ENCODE measurements around the gene SH2D5.

SH2D5 gene

GRCh38 chr1:20698195-20698910 lies 34.1 kb downstream of the SH2D5 start:
- peaks cover 14% of the 10 kb centered on the region for H3K4me1 ChIP-seq (ENCODE audit: control insufficient read depth, insufficient read depth, low read length)
- H3K27me3 ChIP-seq (replicated peaks; ENCODE audit: control insufficient read depth, insufficient read depth, low read length) = peaks cover 9% of the 10 kb centered on the region
- H3K9ac ChIP-seq (ENCODE audit: low read length) = no peak overlapping the region
- H3K4me3 ChIP-seq (ENCODE audit: low read length) = no peak overlapping the region
- DNase-seq (ENCODE audit: low read depth) = peak; percentile 37
- H3K36me3 ChIP-seq (ENCODE audit: control insufficient read depth, insufficient read depth, low read length, severe bottlenecking) = no peaks in the 10 kb centered on the region
- H3K9me3 ChIP-seq (ENCODE audit: control insufficient read depth, low read length) = no peaks in the 10 kb centered on the region

- Histone ChIP-seq H3K36me3 (ENCODE audit: control insufficient read depth, insufficient read depth, low read length, severe bottlenecking) (no peaks in the 10 kb centered on the region), H3K4me3 (ENCODE audit: low read length) (no peak overlapping the region), H3K9ac (ENCODE audit: low read length) (peak overlapping the region; percentile 91), H3K4me1 (ENCODE audit: control insufficient read depth, insufficient read depth, low read length) (peaks cover 14% of the 10 kb centered on the region), H3K9me3 (ENCODE audit: control insufficient read depth, low read length) (no peaks in the 10 kb centered on the region), H3K27me3 (replicated peaks; ENCODE audit: control insufficient read depth, insufficient read depth, low read length) (peaks cover 9% of the 10 kb centered on the region)
- no peak for DNase-seq (ENCODE audit: low read depth)
These were observed 34.9 kb downstream of the SH2D5 start for GRCh38 chr1:20697563-20697962.

- Histone ChIP-seq H3K36me3 (ENCODE audit: control insufficient read depth, insufficient read depth, low read length, severe bottlenecking) (no peaks in the 10 kb centered on the region), H3K4me3 (ENCODE audit: low read length) (peak overlapping the region; percentile 84), H3K4me1 (ENCODE audit: control insufficient read depth, insufficient read depth, low read length) (peaks cover 14% of the 10 kb centered on the region), H3K9ac (ENCODE audit: low read length) (peak overlapping the region; percentile 91), H3K9me3 (ENCODE audit: control insufficient read depth, low read length) (no peaks in the 10 kb centered on the region), H3K27me3 (replicated peaks; ENCODE audit: control insufficient read depth, insufficient read depth, low read length) (peaks cover 9% of the 10 kb centered on the region)
- DNase-seq (ENCODE audit: low read depth) = peak; percentile 96
These were observed 35.8 kb downstream of the SH2D5 start for GRCh38 chr1:20696397-20697333.

GRCh38 chr1:20695515-20695914 lies 37.0 kb downstream of the SH2D5 start:
- Histone ChIP-seq H3K4me1 (ENCODE audit: control insufficient read depth, insufficient read depth, low read length) (peaks cover 14% of the 10 kb centered on the region), H3K36me3 (ENCODE audit: control insufficient read depth, insufficient read depth, low read length, severe bottlenecking) (no peaks in the 10 kb centered on the region), H3K27me3 (replicated peaks; ENCODE audit: control insufficient read depth, insufficient read depth, low read length) (peaks cover 9% of the 10 kb centered on the region), H3K9me3 (ENCODE audit: control insufficient read depth, low read length) (no peaks in the 10 kb centered on the region), H3K9ac (ENCODE audit: low read length) (no peak overlapping the region), H3K4me3 (ENCODE audit: low read length) (no peak overlapping the region)
- DNase-seq (ENCODE audit: low read depth) = no peak

- no peak for DNase-seq (ENCODE audit: low read depth)
- Histone ChIP-seq H3K9ac (ENCODE audit: low read length) (no peak overlapping the region), H3K4me1 (ENCODE audit: control insufficient read depth, insufficient read depth, low read length) (peaks cover 13% of the 10 kb centered on the region), H3K36me3 (ENCODE audit: control insufficient read depth, insufficient read depth, low read length, severe bottlenecking) (no peaks in the 10 kb centered on the region), H3K4me3 (ENCODE audit: low read length) (no peak overlapping the region), H3K9me3 (ENCODE audit: control insufficient read depth, low read length) (no peaks in the 10 kb centered on the region), H3K27me3 (replicated peaks; ENCODE audit: control insufficient read depth, insufficient read depth, low read length) (peaks cover 9% of the 10 kb centered on the region)
These were observed 38.9 kb downstream of the SH2D5 start for GRCh38 chr1:20693623-20694022.

- Histone ChIP-seq H3K27me3 (replicated peaks; ENCODE audit: control insufficient read depth, insufficient read depth, low read length) (peaks cover 9% of the 10 kb centered on the region), H3K4me3 (ENCODE audit: low read length) (no peak overlapping the region), H3K9ac (ENCODE audit: low read length) (no peak overlapping the region), H3K36me3 (ENCODE audit: control insufficient read depth, insufficient read depth, low read length, severe bottlenecking) (no peaks in the 10 kb centered on the region), H3K4me1 (ENCODE audit: control insufficient read depth, insufficient read depth, low read length) (peaks cover under 1% of the 10 kb centered on the region), H3K9me3 (ENCODE audit: control insufficient read depth, low read length) (no peaks in the 10 kb centered on the region)
- no peak for DNase-seq (ENCODE audit: low read depth)
These were observed 40.6 kb downstream of the SH2D5 start for GRCh38 chr1:20691872-20692271.

- Histone ChIP-seq H3K4me3 (ENCODE audit: low read length) (no peak overlapping the region), H3K4me1 (ENCODE audit: control insufficient read depth, insufficient read depth, low read length) (no peaks in the 10 kb centered on the region), H3K36me3 (ENCODE audit: control insufficient read depth, insufficient read depth, low read length, severe bottlenecking) (no peaks in the 10 kb centered on the region), H3K27me3 (replicated peaks; ENCODE audit: control insufficient read depth, insufficient read depth, low read length) (peaks cover 7% of the 10 kb centered on the region), H3K9ac (ENCODE audit: low read length) (no peak overlapping the region), H3K9me3 (ENCODE audit: control insufficient read depth, low read length) (no peaks in the 10 kb centered on the region)
- DNase-seq (ENCODE audit: low read depth) = no peak
These were observed 42.9 kb downstream of the SH2D5 start for GRCh38 chr1:20689645-20690056.

- Histone ChIP-seq H3K4me1 (ENCODE audit: control insufficient read depth, insufficient read depth, low read length) (no peaks in the 10 kb centered on the region), H3K27me3 (replicated peaks; ENCODE audit: control insufficient read depth, insufficient read depth, low read length) (peaks cover 7% of the 10 kb centered on the region), H3K9ac (ENCODE audit: low read length) (no peak overlapping the region), H3K36me3 (ENCODE audit: control insufficient read depth, insufficient read depth, low read length, severe bottlenecking) (no peaks in the 10 kb centered on the region), H3K9me3 (ENCODE audit: control insufficient read depth, low read length) (no peaks in the 10 kb centered on the region), H3K4me3 (ENCODE audit: low read length) (no peak overlapping the region)
- no peak for DNase-seq (ENCODE audit: low read depth)
These were observed 45.4 kb downstream of the SH2D5 start for GRCh38 chr1:20686883-20687725.

- Histone ChIP-seq H3K36me3 (ENCODE audit: control insufficient read depth, insufficient read depth, low read length, severe bottlenecking) (no peaks in the 10 kb centered on the region), H3K9ac (ENCODE audit: low read length) (no peak overlapping the region), H3K4me1 (ENCODE audit: control insufficient read depth, insufficient read depth, low read length) (no peaks in the 10 kb centered on the region), H3K9me3 (ENCODE audit: control insufficient read depth, low read length) (no peaks in the 10 kb centered on the region), H3K4me3 (ENCODE audit: low read length) (no peak overlapping the region), H3K27me3 (replicated peaks; ENCODE audit: control insufficient read depth, insufficient read depth, low read length) (peaks cover 7% of the 10 kb centered on the region)
- no peak for DNase-seq (ENCODE audit: low read depth)
These were observed 46.8 kb downstream of the SH2D5 start for GRCh38 chr1:20685741-20686140.

- no peak overlapping the region for H3K4me3 ChIP-seq (ENCODE audit: low read length)
- H3K9me3 ChIP-seq (ENCODE audit: control insufficient read depth, low read length) = no peaks in the 10 kb centered on the region
- no peak for DNase-seq (ENCODE audit: low read depth)
- no peaks in the 10 kb centered on the region for H3K36me3 ChIP-seq (ENCODE audit: control insufficient read depth, insufficient read depth, low read length, severe bottlenecking)
- no peaks in the 10 kb centered on the region for H3K4me1 ChIP-seq (ENCODE audit: control insufficient read depth, insufficient read depth, low read length)
- H3K9ac ChIP-seq (ENCODE audit: low read length) = no peak overlapping the region
- H3K27me3 ChIP-seq (replicated peaks; ENCODE audit: control insufficient read depth, insufficient read depth, low read length) = peaks cover 7% of the 10 kb centered on the region
These were observed 47.3 kb downstream of the SH2D5 start for GRCh38 chr1:20685099-20685662.

Data from adipocyte (in vitro differentiated cells).